ENCODE data around the gene TXNL4A.

Gene TXNL4A

DNA sequence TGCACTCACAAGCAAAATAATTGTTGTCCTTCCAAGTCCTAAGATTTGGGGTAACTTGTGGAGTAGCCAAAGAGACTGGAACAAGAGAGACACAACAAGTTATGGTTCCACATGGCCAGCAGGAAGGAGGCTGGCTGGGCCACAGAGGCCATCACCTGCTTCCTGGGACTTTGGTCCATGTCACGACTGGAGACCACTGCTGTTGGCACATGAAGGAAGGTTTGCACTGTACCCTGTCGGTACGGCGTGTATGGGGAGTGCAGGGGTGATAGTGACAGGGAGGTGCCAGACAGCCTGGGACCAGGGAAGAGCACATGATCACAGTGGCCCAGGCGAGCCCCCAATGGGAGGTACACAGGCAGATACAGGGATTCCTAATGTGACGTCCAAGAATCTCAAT lies 52.4 kb downstream of the TXNL4A start:
- no peak for DNase-seq (ENCODE audit: low read depth, low spot score)

DNA sequence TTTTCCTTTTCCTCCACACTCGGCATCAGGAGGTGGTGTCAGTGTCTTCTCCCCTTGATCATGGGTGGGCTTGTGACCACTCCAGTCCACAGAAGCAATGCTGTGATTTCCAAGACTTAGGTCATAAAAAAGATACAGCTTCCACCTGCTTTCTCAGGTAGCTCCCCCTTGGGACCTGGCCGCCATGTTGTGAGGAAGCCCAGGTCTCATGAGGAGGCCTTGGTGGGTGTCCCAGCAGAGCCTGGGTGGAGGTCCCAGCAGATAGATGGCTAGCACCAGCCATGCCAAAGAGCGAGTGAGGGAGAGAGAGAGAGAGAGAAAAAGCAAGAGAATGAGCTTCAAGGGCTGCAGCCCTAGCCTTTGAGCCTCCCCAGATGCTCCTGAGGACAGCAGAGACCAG lies 52.9 kb downstream of the TXNL4A start:
- no peak for DNase-seq (ENCODE audit: low read depth, low spot score)

DNA sequence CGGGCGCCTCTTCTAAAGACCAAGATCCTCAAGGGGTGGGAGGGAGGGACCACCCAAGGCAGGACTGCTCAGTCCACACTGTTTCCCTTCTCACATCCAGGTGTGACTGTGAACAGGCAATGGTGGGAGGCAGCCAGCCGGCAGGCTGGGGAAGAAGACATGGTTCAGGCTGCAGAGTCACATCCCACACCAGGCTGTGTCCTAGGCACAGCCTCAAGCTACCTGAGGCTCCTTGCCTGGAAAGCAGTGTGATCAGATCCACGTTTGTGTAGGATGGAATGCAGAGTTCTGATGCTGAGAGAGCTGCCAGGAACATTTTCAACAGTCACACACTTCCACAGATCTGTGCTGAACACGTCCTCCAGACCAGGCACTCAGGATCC lies 53.3 kb downstream of the TXNL4A start:
- DNase-seq (ENCODE audit: low read depth, low spot score), result no peak

DNA sequence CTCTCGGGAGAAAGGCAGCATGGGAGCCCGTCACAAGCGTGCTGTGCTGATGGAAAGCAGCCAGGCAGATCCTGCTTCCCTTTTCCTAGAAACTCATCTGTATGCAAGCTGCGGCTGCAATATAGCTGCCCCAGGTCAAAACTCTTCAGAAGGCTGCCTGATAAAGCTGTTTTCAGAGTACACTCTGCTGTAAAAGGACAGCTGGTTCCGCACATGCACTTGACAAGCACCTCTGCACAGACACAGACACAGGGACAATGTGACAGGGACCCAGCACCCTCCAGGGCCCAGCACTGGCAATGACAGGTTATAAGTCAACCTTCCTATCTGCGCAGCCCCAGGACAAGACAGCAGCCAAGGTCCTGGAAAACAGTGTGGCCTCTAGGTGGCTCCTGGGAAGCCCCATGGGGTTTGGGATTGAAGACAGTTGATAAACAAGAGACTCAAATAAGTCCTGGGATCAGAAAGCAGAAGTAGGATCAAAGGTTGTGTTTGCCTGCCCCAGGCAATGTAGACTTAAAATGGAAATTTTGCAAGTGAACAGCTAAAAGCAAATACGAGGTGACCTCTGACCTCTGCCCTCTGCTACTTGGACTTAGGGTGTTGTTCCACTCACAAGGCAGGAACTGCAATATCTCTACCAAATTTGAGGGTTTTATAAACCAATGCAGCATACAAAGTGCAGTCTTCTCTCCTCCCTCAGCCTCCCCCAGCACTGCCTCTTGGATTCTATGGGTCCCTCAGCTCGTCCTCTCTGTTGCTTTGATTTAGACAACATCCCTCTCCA lies 53.9 kb downstream of the TXNL4A start:
- DNase-seq (ENCODE audit: low read depth, low spot score), result no peak

GRCh38 chr18:79933765-79934164 lies 54.6 kb downstream of the TXNL4A start:
- DNase-seq (ENCODE audit: low read depth, low spot score), result peak; percentile 57

DNA sequence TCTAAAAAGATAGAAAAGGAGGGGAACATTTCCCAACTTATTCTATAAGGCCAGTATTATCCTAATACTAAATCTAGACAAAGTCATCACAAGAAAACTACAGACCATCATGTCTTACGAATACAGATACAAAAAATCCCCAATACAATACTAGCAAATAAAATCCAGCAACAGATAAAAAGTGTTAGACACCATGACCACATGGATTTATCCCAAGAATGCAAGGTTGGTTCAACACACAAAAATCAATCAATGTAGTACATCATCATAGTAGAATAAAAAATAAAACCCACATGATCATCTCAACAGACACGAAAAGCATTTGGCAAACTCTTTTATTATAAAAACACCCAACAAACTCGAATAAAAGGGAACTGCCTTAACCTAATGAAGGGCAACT lies 55.5 kb downstream of the TXNL4A start:
- no peak for DNase-seq (ENCODE audit: low read depth, low spot score)

DNA sequence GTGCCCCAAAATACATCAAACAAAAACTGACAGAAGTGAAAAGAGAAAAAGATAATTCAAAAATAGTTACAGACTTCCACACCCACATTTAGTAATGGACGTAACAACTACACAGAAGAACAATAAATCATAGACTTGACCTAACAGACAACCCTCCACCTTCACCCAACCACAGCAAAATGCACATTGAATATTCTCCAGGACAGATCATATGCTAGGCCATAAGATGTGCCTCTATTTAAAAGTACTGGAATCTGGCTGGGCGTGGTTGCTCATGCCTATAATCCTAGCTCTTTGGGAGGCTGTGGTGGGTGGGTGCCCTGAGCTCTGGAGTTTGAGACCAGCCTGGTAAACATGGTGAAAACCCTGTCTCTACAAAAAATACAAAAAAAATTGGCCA lies 56.9 kb downstream of the TXNL4A start:
- no peak for DNase-seq (ENCODE audit: low read depth, low spot score)

DNA sequence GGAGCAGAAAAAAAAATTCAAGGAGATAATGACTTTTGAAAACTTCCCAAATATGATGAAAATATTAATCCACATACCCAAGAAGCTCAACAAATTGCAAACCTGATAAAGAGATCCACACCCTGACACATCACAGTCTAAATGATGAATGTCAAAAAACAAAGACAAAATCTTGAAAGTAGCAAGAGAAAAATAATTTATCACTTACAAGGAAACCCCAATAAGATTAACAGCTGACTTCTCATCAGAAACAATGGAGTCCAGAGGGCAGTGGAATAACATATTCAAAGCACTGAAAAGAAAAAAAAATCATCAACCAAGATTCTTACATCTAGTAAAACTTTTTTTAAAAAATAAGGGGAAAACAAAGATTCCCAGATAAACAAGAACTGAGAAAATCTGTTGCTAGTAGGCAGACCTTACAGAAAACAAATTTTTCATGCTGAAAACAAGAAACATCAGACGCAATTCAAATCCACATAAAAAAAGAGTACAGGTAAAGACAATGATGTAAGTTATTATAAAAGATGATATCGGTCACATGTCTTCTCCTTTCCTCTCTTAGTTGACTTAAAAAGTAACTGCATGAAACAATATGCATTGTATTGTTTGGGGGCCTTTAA lies 58.2 kb downstream of the TXNL4A start:
- no peak for DNase-seq (ENCODE audit: low read depth, low spot score)

DNA sequence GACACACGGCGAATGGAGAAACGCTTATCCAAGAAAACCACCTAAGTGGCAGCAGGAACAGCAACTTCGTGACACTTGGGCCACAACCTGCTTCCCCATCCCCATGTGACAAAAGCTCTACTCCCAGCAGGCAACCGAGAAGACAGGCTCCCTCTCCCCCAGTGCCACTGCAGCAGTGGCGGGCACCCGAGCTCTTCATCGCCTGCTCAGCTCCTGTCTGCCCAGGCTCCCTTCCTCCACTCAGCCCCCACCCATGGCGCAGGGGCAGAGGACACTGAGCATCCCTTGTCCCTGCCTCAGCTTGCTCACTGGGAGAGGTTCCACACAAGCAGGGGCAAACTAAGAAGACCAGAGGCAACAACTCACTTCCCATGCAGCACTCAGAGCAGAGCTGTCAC lies 59.8 kb downstream of the TXNL4A start:
- no peak for DNase-seq (ENCODE audit: low read depth, low spot score)

- no peak for DNase-seq (ENCODE audit: low read depth, low spot score)
Observed at GRCh38 chr18:79927607-79928562, 60.5 kb downstream of the TXNL4A start.

DNA sequence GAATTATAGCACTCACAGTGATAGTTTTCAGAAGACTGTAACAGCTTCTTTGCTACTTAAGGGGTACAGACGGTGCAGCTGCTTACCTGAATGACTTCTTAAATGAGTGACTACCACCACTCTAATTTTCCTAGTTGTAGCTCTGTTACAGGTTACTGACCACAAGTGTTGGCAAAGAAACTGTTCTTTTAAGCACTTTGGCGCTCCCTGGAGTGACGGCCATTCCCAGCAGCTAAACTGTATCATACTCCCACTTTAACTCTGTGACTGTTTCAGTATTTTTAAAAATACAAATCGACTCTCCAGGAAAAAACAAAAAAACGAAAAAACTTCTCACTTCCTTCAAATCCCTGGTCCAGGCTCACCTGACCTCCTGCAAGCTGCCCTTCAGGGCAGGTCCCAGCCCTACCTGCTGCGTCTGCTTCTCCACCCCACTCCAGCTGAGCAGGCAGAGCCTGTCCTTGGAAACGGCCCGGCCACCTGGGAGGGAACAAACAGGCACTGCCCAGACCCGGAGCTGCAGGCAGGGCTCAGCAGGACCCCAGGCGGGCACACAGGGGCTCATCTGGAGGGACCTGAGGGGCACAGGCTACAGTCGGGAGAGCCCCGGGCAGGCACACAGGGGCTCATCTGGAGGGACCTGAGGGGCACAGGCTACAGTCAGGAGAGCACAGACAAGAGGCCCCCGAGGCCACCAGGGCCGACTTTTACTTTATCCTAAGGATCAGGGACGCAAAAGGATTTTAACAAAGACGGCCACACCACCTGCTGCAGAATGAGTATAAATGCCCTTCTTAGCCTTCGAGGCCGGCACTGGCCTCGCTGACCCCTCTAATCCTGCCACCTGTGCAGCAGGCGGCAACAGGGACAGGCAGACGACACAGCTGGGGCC lies 61.4 kb downstream of the TXNL4A start:
- no peak for DNase-seq (ENCODE audit: low read depth, low spot score)

GRCh38 chr18:79926306-79926705 lies 62.1 kb downstream of the TXNL4A start:
- DNase-seq (ENCODE audit: low read depth, low spot score), result no peak

DNA sequence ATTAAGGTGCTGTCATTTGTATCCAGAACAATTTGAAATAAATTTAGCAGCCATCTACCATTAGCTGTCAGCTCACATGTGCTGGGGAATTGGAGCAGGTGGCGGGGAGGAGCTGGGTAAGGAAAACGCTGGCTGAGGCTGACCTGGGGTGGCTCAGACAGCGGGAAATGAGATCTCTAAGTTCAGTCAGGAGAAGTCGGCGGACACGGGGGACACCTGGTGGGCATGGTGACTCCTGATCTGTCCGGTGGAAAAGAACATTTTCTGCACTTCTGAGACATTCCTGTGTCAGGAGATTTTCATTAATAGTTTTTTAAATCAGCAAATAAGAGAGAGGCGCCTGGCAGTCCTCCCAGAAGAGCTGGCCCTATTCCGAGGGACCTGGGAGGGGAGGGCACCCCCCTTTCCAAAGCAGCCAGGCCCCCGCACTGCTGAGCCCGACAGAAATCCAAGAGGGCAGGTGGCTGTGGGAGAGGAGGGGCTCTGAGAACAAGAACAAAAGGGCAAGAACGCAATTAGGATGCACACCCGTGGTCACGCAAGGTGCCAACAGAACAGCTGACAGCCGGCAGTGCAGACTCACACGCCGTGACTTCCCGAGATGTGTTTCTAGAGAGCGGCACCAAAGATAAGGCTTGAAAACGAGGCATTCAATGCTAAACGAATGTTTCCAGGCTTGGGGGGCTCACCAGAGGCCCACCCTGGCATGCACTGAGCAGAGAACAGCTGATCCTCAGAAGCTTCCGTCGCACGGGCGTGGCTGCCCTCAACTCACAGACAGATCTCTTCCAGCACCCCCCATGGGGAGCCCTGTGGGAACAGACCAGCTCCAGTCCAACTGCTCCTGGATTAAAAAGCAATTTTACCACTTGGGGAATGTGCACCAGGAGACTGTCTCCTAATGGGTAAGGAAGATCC lies 63.3 kb downstream of the TXNL4A start:
- DNase-seq (ENCODE audit: low read depth, low spot score), result no peak

- no peak for DNase-seq (ENCODE audit: low read depth, low spot score)
Observed at GRCh38 chr18:79923896-79924585, 64.3 kb downstream of the TXNL4A start.

GRCh38 chr18:79922971-79923411 lies 65.4 kb downstream of the TXNL4A start:
- no peak for DNase-seq (ENCODE audit: low read depth, low spot score)

- no peak for DNase-seq (ENCODE audit: low read depth, low spot score)
Observed at GRCh38 chr18:79921984-79922965, 66.1 kb downstream of the TXNL4A start.
